NCI-H524 treated with DMSO at 0.1 percent for 48 hours (cell line): ENCODE results near the gene NLGN1.
"Not testable (repeated sequence)": the region's sequence is repeated elsewhere in the genome, so short reads cannot be mapped to it uniquely, and the experiment has no call there.

Experiments used
- DNase-seq: peaks from one replicate; lab custom pipeline; 2025; lab: John Stamatoyannopoulos, UW

The NLGN1 gene

GRCh38 chr3:174168538-174169254 lies 771.2 kb downstream of the NLGN1 start:
- DNase-seq: no peak

DNA sequence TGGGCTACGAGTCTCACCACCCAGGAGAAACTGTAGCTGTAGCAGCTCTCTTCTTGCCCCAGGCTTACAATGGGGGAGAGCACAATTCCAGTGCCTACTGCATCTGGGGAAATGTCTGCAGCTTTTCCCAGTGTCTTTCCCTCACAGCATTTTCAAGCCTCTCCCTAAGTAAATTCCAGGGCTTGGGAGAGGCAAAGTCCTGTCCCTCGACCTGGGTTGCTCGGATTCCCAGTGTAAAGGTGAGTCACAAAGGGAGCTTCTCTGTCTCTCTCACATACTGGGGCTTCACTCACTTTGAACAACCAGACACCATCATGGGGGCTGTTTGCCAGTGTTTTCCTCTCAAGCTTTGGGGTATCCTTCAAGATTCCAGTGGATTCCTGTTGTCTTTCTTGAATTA lies 772.2 kb downstream of the NLGN1 start:
- no peak for DNase-seq

DNA sequence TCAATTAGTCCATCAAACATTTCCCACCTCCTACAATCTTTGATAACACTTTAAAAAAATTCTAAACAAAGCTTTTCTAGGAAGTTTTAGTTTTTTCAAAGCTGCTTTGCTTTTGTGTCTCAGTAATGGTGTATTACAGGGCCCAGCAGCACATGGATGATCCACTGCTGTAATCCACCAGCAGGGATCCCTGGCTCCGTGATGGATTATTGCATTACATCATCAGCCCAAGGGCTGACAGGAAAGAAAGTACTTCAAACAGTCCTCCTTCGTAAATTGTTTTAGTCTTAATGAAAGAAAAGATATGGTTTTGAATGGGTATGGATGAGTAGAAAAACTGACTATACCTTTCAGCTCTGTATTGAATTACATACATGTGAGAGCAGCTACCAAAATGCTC lies 772.7 kb downstream of the NLGN1 start:
- no peak for DNase-seq

GRCh38 chr3:174186377-174186989 lies 788.9 kb downstream of the NLGN1 start:
- no peak for DNase-seq

GRCh38 chr3:174191380-174191779 lies 793.8 kb downstream of the NLGN1 start:
- DNase-seq: no peak

- no peak for DNase-seq
Observed at GRCh38 chr3:174191895-174192294, 794.4 kb downstream of the NLGN1 start.

DNA sequence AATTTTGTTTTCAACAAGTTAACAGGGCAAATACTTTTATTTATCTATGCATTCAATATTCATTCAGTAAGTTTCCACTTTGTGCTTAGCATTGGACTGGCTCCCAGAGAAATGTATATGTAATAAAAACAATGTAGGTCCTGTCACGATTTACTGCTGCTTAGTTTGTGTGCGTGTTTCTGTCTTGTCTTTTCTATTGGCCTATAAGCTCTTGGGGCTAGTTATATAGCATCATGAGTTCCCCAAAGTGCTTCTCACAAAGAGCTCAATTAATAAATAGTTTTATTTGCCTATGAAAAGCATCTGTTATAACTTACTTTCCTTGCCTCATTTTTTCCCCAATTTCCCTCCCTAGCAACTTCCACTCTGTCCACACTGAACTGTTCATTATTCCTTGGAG lies 794.9 kb downstream of the NLGN1 start:
- DNase-seq: no peak

DNA sequence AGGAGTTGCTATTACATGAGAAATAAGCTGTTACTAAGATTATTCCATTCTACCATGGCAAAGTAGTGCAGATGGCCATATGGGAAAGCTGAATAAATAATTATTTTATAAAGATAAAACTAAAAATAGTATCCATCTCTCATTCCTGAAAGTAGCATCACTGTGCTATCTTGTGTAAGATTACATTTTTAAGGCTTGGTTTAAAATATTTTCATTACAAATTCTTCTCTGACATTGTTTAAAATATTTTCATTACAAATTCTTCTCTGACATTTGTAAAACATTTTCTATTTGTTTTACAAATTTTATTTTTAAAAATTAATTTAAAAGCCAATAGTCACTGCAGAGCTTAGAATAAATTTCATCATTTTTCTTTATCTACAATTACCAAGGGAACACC lies 796.1 kb downstream of the NLGN1 start:
- DNase-seq: no peak

DNA sequence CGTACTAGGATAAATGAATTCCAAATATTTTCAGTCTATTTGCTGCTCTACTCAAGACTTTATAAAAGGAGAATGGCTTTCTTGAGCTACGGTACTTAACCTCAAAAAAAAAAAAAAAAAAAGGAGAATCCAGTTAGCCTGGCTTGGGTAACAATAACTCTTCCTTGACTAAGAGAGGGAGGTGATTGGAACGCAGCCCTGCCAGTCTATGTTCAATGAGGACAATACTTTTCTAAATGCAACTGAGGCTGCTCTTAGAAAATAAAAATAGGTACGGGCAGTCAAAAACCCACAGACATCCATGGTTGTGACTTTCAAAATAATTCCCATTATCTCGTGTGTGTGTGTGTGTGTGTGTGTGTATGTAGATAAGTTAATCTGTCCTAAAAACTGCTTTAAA lies 799.9 kb downstream of the NLGN1 start:
- no peak for DNase-seq

- no peak for DNase-seq
Observed at GRCh38 chr3:174198199-174198598, 800.7 kb downstream of the NLGN1 start.

DNA sequence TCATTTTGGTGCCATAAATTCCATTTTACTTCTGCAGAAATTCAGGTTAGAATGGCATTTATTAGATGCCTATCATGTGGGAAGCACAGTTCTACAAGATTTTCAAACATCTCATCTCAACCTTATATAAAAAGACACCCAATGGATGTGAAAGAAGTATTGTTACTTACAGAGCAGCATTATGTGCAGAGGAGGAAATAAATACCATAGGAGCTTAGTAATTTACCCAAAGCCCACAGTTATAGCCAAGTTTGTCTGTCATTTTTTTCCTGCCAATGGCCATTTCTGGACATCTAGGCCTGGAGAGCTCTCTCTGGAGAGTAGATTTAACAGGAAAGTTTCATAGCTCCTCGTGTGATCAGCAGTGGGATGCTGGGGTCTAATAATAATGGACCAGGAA lies 802.2 kb downstream of the NLGN1 start:
- no peak for DNase-seq

DNA sequence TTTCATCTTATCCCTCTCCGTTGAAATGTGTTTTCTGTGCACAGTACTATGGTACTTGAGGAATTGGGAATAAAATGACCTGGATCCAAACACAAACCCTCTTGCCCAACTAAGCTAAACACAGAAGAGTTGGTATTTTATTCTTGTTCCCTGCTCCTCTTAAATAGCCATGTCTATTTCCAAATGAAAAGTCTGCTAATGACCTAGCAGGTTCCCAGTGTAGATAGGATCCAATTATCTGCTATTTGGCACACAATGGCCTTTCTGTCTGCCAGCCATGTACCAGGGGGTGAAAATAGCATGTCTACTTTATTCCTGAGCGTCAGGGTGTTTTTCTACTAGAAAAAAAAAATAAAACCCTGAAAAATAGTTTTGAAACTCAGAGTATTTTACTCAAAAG lies 804.6 kb downstream of the NLGN1 start:
- DNase-seq: no peak

DNA sequence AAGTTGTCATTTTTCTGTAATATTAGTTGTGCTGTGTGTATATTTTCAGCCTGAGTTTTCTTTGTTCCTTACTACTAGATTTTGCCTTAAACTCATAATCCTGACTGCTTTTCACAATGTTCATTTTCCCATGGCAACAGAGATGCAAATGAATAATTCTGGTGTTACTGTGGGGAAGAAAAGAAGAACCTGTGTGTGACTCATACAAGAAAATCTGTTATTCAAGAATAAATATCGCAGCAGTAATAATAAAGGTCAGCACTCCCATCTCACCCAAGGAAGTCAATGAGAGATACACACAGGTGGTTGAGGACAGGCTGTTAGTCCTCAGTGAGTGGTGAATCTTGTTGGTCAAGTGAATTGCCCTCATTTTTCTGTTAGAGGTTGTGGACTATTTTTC lies 805.0 kb downstream of the NLGN1 start:
- DNase-seq: no peak

DNA sequence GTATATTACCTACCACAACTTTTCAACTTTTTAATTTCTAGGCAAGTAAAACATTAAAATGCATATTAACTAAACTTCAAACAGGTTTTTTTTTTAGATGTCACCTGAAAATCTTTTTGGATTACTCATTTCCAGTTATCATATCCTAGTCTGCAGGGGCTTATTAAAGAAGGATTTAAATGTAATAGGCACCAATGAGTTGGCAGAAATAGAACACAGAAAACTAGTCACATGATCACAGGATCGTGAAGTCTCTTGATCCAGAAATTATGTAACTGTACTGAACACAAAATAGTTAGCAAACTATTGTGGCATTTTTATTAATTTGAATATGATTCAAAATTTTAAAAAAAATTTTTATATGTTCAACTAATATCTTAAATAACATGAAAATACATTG lies 807.2 kb downstream of the NLGN1 start:
- DNase-seq: no peak

DNA sequence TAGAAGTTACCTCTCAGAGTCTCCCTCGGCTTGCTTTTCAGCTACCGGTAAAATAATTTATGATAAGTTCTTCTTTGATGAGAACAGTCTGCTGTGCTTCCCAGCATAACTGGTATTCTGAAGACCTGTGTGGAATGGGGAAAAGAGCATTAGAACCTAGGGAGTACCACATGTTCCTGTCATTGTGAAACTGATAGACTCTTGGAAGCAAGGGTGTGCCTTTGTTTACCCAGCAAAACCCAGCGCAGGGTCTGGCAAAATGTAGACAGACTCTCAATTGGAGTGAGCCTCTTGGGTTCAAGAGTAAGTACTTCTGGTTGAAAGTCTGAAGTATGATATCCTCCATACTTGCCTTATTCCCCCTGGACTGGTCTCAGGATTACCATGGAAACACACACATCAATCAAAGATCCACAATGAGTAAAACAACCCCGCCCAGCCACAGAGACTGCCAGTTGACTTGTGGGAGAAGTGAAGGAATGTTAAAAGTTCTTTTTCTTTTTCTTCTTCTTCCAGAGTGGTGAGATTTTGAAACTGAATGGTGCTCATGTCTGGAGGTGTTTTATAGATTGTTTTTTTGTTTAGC lies 809.2 kb downstream of the NLGN1 start:
- no peak for DNase-seq

- DNase-seq: no peak
Observed at GRCh38 chr3:174208161-174208560, 810.6 kb downstream of the NLGN1 start.

GRCh38 chr3:174211896-174212295 lies 814.4 kb downstream of the NLGN1 start:
- not testable (repeated sequence) for DNase-seq

DNA sequence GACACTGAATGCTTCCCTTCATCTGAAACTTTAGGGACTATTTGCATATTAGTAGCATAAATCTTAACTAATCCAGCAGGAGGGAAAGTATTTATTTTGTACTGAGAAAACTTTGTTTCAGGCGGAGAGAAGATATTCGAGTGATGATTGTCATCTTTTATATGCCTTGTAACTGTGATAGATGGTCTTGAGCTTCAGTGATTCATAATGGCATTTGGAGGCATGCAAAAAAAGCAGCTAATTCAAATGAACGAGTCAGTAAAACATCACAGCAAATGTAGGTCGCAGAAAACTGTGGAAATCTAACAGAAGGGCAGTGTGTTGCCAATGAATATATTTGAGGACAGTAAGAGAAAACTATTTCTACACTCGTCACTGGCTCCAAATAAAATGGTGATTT lies 817.9 kb downstream of the NLGN1 start:
- DNase-seq: no peak

DNA sequence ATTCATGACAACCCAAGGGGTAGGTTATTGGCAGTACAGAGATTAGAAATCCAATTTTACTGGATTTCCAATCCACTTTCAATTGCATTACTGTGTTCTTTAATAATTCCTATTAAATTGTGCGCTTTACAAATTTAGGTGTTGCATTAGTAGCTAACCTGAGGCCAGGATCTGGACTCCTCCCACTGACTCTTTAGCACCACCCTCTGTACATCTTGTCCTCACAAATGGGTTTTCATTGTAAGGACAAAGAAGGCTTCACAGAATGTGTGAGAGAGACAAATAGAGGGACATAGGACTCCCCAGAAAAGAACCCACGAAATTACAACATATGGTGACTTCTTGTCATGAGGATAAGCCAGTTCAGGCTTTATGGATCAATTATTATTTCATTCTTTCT lies 818.5 kb downstream of the NLGN1 start:
- DNase-seq: no peak

DNA sequence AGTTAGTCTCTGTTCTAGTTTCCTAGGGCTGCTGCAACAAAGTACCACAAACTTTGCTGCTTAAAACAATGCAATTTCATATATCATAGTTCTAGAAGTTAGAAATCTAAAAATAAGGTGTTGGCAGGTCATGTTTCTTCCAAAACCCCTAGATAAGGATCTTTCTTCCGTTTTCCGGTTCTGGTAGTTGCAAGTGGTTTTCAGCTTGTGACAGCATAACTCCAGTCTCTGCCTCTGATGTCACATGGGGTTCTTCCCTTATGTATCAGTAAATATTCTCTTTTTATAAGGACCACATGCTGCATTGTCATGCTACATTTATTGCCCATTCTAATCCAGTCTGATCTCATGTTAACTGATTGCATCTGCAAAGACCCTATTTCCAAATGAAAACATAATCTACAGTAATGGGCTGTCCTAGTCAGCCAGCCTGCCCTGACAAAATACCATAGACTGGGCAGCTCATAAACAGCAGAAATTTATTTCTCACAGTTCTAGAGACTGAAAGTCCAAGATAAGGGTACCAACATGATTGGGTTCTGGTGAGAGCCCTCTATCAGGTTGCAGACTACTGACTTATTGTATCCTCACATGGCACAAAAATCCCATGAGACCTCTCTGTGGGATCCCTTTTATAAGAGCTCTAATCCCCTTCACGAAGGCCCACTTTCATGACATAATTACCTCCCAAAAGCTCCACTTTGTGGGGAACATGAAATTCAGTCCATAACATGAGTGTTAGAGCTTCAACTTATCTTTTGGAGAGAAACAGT lies 819.6 kb downstream of the NLGN1 start:
- peak; percentile 58 for DNase-seq

- DNase-seq: no peak
Observed at GRCh38 chr3:174218016-174218415, 820.5 kb downstream of the NLGN1 start.

DNA sequence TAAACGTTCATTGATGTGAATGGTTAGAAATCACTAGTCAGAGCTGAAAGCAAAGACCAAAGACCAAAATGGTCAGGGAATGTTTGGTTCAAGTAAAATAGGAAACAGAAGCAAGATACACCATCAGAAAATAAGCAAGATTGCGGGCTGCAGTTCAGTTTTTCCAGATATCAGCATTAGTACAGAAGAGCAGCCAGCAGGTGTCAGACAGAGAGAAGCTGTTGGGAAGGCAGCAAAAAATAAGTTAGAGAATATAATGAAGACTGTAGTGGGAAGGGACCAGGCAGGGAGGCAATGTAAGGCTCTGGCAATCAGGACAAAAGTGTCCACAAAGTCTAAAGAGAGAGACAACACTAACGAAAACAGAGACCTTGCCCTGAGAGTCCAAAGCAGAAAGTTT lies 822.2 kb downstream of the NLGN1 start:
- no peak for DNase-seq
